Endothelial cell of umbilical vein (primary cell): ENCODE measurements around the gene SCAPER. TPM values are rescaled to one million over a fixed set of nuclear protein-coding genes. Genes with fewer than 3 reads are reported as not detected.

Experiments used
- BruUV-seq: library from RNA; stranded (reverse); fragments of 400-500 nt; replicated peaks from 2 replicates; lab custom pipeline; 2021; lab: Mats Ljungman, UMichigan
- CTCF ChIA-PET: fragments of 300-600, 350-600 bp; sonication (Branson Sonifier 250); formaldehyde crosslinking; loops from one replicate; lab custom pipeline; 2021; ENCODE audit warnings: antibody characterized with exemption, inconsistent platforms; lab: Charles Lee
- POLR2A ChIA-PET: fragments of 300-600, 350-600 bp; sonication (Branson Sonifier 250); formaldehyde crosslinking; loops from one replicate; lab custom pipeline; 2021; ENCODE audit warnings: antibody characterized with exemption, inconsistent platforms; lab: Charles Lee
- DNase-seq: peaks from one replicate; pipeline ENCODE4 v3.0.0-alpha.2; 2011; ENCODE audit warnings: low read depth, low spot score
- FAIRE-seq: peaks from 2 replicates; lab custom pipeline; 2011; peaks lifted over from hg19 to GRCh38; lab: Jason Lieb, UNC
- H2AFZ ChIP-seq: 2 replicates; pipeline ENCODE4 v1.6.0; 2012; ENCODE audit warnings: low read depth, low read length, control low read depth, inconsistent platforms
- H3K27ac ChIP-seq: 2 replicates; pipeline ENCODE4 v1.5.1; 2011; ENCODE audit warnings: low read depth, mild to moderate bottlenecking, control low read depth, low read length, moderate library complexity; ENCODE audit not compliant: insufficient read depth
- H3K27me3 ChIP-seq, 2 experiments: 2 replicates each; pipeline versions ENCODE4 v1.6.0 to v1.6.1; 2011; ENCODE audit warnings: low read length in 2 of 2, mixed read lengths in 1 of 2; ENCODE audit not compliant: control insufficient read depth in 2 of 2, insufficient read depth in 2 of 2
- H3K36me3 ChIP-seq, 2 experiments: 2 replicates in 1 of 2; 3 replicates in 1 of 2; pipeline ENCODE4 v1.5.1; 2011; ENCODE audit warnings: low read length in 2 of 2, mild to moderate bottlenecking in 1 of 2, moderate library complexity in 1 of 2; ENCODE audit not compliant: control insufficient read depth in 2 of 2, insufficient read depth in 2 of 2; ENCODE audit errors: extremely low read depth in 1 of 2
- H3K4me1 ChIP-seq: 3 replicates; pipeline ENCODE4 v1.5.1; 2011; ENCODE audit warnings: mild to moderate bottlenecking, low read length; ENCODE audit not compliant: control insufficient read depth, insufficient read depth; ENCODE audit errors: extremely low read depth
- H3K4me2 ChIP-seq: 2 replicates; pipeline ENCODE4 v1.6.1; 2011; ENCODE audit warnings: low read length, control low read depth, mixed read lengths; ENCODE audit not compliant: insufficient read depth
- H3K4me3 ChIP-seq, 3 experiments: fragments of 200-600 bp in 1 of 3; sonication (generic), shearing (Covaris generic) in 1 of 3; replicated peaks in 1 of 3; 2 replicates each; pipeline ENCODE4 v1.5.1; 2011 to 2016; ENCODE audit warnings: control low read depth in 3 of 3, low read length in 3 of 3, mild to moderate bottlenecking in 2 of 3, inconsistent platforms in 1 of 3, low read depth in 1 of 3, moderate library complexity in 1 of 3; ENCODE audit not compliant: insufficient read depth in 1 of 3
- H3K79me2 ChIP-seq: 2 replicates; pipeline ENCODE4 v1.6.0; 2012; ENCODE audit warnings: low read length, inconsistent platforms; ENCODE audit not compliant: control insufficient read depth, insufficient read depth
- H3K9ac ChIP-seq: replicated peaks from 2 replicates; pipeline ENCODE3; 2011; ENCODE audit warnings: low read length, control low read depth; ENCODE audit not compliant: insufficient read depth; ENCODE audit errors: extremely low read depth
- H3K9me1 ChIP-seq: replicated peaks from 3 replicates; pipeline ENCODE4 v1.6.0; 2011; ENCODE audit warnings: mild to moderate bottlenecking, low read length; ENCODE audit not compliant: control insufficient read depth, insufficient read depth; ENCODE audit errors: extremely low read depth
- H3K9me3 ChIP-seq: replicated peaks from 2 replicates; pipeline ENCODE4 v1.5.1; 2012; ENCODE audit warnings: low read length, inconsistent platforms; ENCODE audit not compliant: control insufficient read depth, insufficient read depth
- H4K20me1 ChIP-seq: replicated peaks from 2 replicates; pipeline ENCODE3; 2011; ENCODE audit warnings: mild to moderate bottlenecking, low read length; ENCODE audit not compliant: control insufficient read depth, insufficient read depth; ENCODE audit errors: extremely low read depth
- EZH2 ChIP-seq: IDR thresholded peaks from 2 replicates; pipeline ENCODE4 v1.6.1; 2012; ENCODE audit warnings: borderline replicate concordance, low read depth, mild to moderate bottlenecking, moderate library complexity, low read length, inconsistent platforms; ENCODE audit not compliant: severe bottlenecking
- FOS ChIP-seq: IDR thresholded peaks from 2 replicates; pipeline ENCODE4 v1.6.1; 2011; ENCODE audit warnings: mild to moderate bottlenecking, low read length, moderate library complexity, borderline replicate concordance; ENCODE audit not compliant: insufficient read depth
- GATA2 ChIP-seq: IDR thresholded peaks from 2 replicates; pipeline ENCODE4 v1.7.0; 2011; ENCODE audit warnings: low read depth, mild to moderate bottlenecking, moderate library complexity, mixed read lengths, low read length; ENCODE audit not compliant: insufficient read length, insufficient read depth
- JUN ChIP-seq: IDR thresholded peaks from 2 replicates; pipeline ENCODE4 v1.6.1; 2011; ENCODE audit warnings: borderline replicate concordance, low read depth; ENCODE audit not compliant: insufficient read length, insufficient read depth
- MYC ChIP-seq: IDR thresholded peaks from one replicate; pipeline ENCODE4 v1.6.1; 2011; ENCODE audit warnings: mild to moderate bottlenecking, low read depth, low read length
- POLR2A ChIP-seq: IDR thresholded peaks from 2 replicates; pipeline ENCODE4 v1.6.1; 2012; ENCODE audit warnings: low read depth, mild to moderate bottlenecking, control low read depth, low read length
- POLR2AphosphoS5 ChIP-seq: IDR thresholded peaks from 2 replicates; pipeline ENCODE4 v1.6.1; 2012; ENCODE audit warnings: low read depth, mild to moderate bottlenecking, control low read depth, low read length, moderate library complexity; ENCODE audit not compliant: insufficient read depth
- dilution Hi-C: fragments of 300-500 bp; cut with MboI; formaldehyde crosslinking; loops from one replicate; pipeline ENCODE4 v1.15.0; 2019; ENCODE audit warnings: low sequenced_read_pairs; ENCODE audit not compliant: extremely low pct_ligation_motif_present
- intact Hi-C: fragments of 100-400 bp; cut with micrococcal nuclease; formaldehyde crosslinking; loops from one replicate; pipeline ENCODE4 v1.10.0; 2022
- polyA plus RNA-seq, 4 experiments: library from polyadenylated mRNA; depleted of rRNA in 3 of 4; stranded (reverse) in 3 of 4; unstranded in 1 of 4; fragments of >200 nt; gene quantifications; 2 replicates each; pipeline versions ENCODE4 v1.2.1 to v1.2.3, GENCODE V29; 2011 to 2012; ENCODE audit warnings: missing spikeins in 1 of 4
- total RNA-seq: library from RNA; stranded (reverse); gene quantifications from 2 replicates; pipeline ENCODE4 v1.2.3, GENCODE V29; 2021
- TF ChIP-seq, protein P1 (sequence below): IDR thresholded peaks from 2 replicates; pipeline ENCODE4 v1.6.1; 2011; ENCODE audit not compliant: insufficient read depth, insufficient read length
- TF ChIP-seq, protein P2 (sequence below), 2 donors: IDR thresholded peaks; 1 replicate in 1 of 2; 2 replicates in 1 of 2; pipeline ENCODE4 v1.5.1; 2011; ENCODE audit warnings: low read length in 2 of 2, mild to moderate bottlenecking in 2 of 2, moderate library complexity in 2 of 2, control low read depth in 1 of 2, inconsistent platforms in 1 of 2, low read depth in 1 of 2; ENCODE audit not compliant: insufficient read depth in 1 of 2; ENCODE audit errors: extremely low read depth in 1 of 2

Gene SCAPER
- total and polyA plus RNA-seq, 2 donors (not counting 3 experiments of a cell fraction or from before 2014, with no cell fraction given): 2.7 to 12.7 TPM

GRCh38 chr15:76846782-76847181 lies 58.4 kb downstream of the SCAPER start:
- TF ChIP-seq, protein P1, sequence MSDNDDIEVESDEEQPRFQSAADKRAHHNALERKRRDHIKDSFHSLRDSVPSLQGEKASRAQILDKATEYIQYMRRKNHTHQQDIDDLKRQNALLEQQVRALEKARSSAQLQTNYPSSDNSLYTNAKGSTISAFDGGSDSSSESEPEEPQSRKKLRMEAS: no peak
- no peak for TF ChIP-seq JUN
- TF ChIP-seq GATA2: no peak
- TF ChIP-seq MYC: no peak
- TF ChIP-seq EZH2: no peak
- TF ChIP-seq POLR2A: no peak
- TF ChIP-seq POLR2AphosphoS5: no peak
- TF ChIP-seq FOS: no peak
- TF ChIP-seq, protein P2, sequence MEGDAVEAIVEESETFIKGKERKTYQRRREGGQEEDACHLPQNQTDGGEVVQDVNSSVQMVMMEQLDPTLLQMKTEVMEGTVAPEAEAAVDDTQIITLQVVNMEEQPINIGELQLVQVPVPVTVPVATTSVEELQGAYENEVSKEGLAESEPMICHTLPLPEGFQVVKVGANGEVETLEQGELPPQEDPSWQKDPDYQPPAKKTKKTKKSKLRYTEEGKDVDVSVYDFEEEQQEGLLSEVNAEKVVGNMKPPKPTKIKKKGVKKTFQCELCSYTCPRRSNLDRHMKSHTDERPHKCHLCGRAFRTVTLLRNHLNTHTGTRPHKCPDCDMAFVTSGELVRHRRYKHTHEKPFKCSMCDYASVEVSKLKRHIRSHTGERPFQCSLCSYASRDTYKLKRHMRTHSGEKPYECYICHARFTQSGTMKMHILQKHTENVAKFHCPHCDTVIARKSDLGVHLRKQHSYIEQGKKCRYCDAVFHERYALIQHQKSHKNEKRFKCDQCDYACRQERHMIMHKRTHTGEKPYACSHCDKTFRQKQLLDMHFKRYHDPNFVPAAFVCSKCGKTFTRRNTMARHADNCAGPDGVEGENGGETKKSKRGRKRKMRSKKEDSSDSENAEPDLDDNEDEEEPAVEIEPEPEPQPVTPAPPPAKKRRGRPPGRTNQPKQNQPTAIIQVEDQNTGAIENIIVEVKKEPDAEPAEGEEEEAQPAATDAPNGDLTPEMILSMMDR (IDR thresholded peaks at IDR 0.05; ENCODE audit: extremely low read depth in 1 of 2, insufficient read depth in 1 of 2, low read depth in 1 of 2, low read length in 2 of 2): no peak
- POLR2A ChIA-PET: no interaction called here

More at GRCh38 chr15:76846782-76847181, 58.4 kb downstream of the SCAPER start:
- intact Hi-C loops (loop anchor here (10.0 kb wide), 1 partner anchor 202 kb away; no protein-coding TSS in a partner anchor), dilution Hi-C loops (no loop called here)
- H3K4me1 ChIP-seq: no peaks in the 10 kb centered on the region
- H3K4me3 ChIP-seq: no peak overlapping the region
- H3K36me3 ChIP-seq: no peaks in the 10 kb centered on the region
- FAIRE-seq (no peak), DNase-seq (no peak)
- no peaks in the 10 kb centered on the region for H3K9me3 ChIP-seq
- no peaks in the 10 kb centered on the region for H3K79me2 ChIP-seq
- H3K4me2 ChIP-seq: no peak overlapping the region
- H3K27me3 ChIP-seq: no peaks in the 10 kb centered on the region
- CTCF ChIA-PET: interaction anchor here (1.1 kb wide), 1 partner anchor 561 kb away, joined by 3 read pairs; no protein-coding TSS in a partner anchor
- H2AFZ ChIP-seq: no peak overlapping the region
- no TSS peak for BruUV-seq
- H4K20me1 ChIP-seq: no peaks in the 10 kb centered on the region
- no peaks in the 10 kb centered on the region for H3K9me1 ChIP-seq
- H3K9ac ChIP-seq: no peak overlapping the region
- H3K27ac ChIP-seq: no peak overlapping the region
